G401 (cell line): Measurements from ENCODE around the gene PHLDA2. TPM values are rescaled to one million over a fixed set of nuclear protein-coding genes. Genes with fewer than 3 reads are reported as not detected.

Experiments used
- DNase-seq: peaks from one replicate; pipeline ENCODE4 v3.0.0-alpha.2; 2015; ENCODE audit warnings: low spot score
- in situ Hi-C: cut with HindIII; loops from 2 replicates; pipeline ENCODE4 v1.10.0; 2016; ENCODE audit warnings: low sequenced_read_pairs, mixed read lengths
- total RNA-seq: library from RNA; depleted of rRNA; stranded (reverse); fragments of >200 nt; shearing (Covaris generic); gene quantifications from 2 replicates; pipeline ENCODE4 v1.2.3, GENCODE V29; 2014; rRNA removed

Gene PHLDA2, protein sequence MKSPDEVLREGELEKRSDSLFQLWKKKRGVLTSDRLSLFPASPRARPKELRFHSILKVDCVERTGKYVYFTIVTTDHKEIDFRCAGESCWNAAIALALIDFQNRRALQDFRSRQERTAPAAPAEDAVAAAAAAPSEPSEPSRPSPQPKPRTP
- total RNA-seq = 2.2 and 3.1 TPM in 2 replicates

DNA sequence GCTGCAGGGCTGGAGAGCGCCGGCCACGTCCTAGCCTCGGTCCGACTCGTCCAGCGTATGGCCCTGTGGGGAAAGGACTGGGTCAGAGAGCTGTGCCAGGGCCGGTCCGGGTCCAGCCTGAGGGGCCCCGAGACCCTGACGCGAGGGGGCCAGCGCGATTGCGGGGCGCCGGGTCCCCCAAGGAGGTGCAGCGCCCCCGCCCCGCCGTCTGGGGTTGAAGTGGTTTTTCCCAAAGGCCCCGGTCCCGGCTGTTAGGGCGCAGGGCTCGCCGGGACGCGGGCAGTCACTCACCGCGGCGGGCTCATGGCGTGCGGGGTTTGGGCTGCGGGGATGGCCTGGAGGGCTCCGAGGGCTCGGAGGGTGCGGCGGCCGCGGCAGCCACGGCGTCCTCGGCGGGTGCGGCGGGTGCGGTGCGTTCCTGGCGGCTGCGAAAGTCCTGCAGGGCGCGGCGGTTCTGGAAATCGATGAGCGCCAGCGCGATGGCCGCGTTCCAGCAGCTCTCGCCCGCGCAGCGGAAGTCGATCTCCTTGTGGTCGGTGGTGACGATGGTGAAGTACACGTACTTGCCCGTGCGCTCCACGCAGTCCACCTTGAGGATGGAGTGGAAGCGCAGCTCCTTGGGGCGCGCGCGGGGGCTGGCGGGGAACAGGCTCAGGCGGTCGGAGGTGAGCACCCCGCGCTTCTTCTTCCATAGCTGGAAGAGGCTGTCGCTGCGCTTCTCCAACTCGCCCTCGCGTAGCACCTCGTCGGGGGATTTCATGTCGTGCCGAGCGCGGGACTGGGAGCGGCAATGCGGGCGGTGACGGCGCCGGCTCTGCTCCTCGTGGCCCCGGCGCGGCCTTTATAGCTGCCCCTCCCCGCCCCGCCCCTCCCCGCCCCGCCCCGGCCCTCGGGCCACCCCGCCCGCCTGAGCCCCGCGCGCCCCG, at the start of gene PHLDA2:
Gene PHLDA2, minus strand, starts transcription at position 816 of the 926 bp plus-strand sequence. Its CDS starts 56 bp downstream, at position 760.
- no peak for DNase-seq
- in situ Hi-C loops = no loop called here

DNA sequence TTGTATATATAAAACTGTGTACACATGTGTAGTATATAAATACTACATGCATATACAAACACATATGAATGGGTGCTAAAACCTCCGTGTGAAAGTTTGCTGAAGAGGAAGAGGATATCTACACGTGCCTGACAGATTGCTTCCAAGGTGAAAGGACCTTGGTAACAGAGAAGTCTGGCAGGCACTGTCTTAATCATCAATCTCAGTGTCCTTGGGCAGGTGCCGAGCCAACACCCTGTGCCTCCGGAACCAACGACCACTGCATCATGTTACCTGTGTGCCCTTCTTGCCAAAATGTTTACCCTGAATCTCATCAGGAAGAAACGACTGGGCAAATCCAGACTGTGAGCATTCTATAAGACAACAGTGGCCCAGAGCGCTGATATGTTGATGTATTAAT, 47.9 kb upstream of the PHLDA2 start:
- in situ Hi-C loops = no loop called here
- no peak for DNase-seq

DNA sequence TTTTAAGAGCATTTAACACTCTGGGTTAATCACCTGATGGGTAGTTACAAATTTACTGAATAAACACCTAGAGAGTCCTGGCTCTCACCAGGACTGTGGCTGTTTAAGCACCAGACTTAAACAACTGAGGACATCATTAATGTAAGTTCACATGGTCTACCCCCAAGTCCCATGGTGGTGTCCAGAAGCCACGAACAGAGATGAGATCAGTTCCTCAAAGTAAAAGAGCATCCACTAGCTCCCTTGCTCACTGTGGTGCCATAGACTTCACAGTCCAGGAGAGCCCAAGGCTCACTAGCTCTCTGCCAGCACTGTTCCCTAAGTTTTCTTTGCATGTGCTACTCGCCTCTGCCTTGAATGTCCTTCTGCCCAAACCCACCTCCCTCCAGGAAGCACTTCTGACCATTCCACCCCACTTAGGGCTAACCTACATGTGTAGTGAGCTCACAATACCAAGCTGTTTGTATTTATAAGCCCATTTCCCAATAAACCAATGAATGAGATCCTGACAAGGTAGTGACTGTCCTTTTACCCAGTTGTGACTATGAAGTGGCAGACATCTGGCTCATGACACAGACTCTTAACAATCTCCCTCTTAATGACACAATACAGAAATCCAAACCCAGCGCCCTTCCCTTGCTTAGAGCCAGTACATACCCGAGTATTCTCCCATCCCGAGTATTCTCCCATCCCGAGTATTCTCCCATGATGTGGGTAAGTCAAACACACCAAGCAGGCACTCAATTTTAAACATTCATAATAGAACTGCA, 47.3 kb upstream of the PHLDA2 start:
- in situ Hi-C loops = no loop called here
- no peak for DNase-seq

DNA sequence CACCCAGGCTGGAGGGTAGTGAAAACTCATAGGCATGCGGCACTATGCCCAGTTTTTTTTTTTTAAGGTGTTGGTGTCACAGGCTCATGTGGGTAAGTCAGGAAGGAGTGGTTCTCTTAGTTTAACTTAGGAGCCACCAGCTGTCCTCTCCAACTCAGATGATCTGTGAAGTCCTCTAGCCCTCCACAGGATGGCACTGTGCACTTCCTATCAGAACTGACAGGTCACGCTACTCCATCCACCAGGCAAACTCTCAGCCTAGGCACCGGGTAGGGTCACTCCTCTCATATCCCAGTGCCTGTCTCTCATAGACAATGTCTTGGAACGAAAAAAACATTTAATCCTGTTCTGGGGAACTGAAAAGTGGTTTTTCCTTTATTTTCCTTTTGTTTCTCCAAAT, 46.4 kb upstream of the PHLDA2 start:
- in situ Hi-C loops = no loop called here
- peak; percentile 37 for DNase-seq

DNA sequence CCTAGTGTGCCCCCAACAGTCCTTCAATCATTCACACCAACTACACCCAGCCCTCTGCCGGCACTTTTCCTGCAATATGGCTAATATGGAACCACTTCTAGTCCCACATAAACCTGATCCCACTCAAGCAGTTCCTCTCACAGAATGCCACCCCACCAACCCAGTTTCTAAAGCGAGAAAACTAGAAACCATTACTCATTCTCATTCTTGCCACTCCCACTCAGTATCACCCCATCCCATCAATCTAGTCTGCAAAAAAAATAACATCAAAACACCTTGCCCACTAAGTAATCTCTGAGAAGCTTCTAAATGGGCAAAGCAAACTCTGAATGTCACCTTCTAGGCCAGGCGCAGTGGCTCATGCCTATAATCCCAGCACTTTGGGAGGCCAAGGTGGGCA, 45.1 kb upstream of the PHLDA2 start:
- in situ Hi-C loops = no loop called here
- no peak for DNase-seq

DNA sequence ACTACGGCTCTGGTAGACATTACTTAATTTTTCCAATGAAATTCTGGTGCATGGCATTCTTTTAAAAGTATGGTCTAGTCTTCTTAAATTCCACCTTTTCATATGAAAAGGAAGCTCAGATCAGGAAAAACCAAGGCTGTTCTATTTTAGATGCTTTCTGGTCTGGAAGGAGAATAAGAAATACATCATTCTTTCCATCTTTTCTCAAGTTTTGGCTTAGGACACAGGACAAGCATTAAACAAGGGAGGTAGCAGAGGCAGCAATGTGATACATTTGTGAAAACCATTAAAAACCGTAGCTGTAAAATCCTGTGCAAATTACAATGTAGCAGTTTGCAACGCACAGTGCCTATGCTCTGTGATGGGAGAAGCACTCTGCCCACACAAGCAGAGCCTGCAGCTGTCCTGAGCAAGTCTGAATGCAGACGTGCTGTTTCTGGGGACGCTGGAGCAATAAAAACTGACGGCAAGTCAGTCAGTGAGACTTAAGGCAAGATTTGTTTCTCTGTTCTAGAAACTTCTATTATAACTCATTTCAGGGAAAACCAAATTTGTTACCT, 39.2 kb upstream of the PHLDA2 start:
- in situ Hi-C loops = no loop called here
- DNase-seq = no peak

DNA sequence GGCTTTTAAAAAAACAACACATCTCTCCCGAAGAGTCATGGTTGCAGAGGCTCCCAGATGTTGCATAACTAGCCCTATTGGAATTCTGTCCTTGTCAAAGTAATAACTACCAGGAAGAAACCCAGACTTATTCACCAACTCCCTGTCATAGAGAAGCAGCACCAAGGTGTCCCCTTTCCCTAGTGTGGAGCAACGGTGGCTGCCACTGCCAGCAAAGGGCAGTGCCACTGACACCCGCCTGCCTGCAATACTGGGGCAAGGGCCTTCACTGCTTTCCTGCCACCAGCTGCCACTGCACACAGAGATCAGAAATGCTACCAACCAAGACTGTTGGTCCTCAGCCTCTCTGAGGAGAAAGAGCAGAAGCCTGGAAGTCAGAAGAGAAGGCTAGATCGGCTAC, 35.6 kb upstream of the PHLDA2 start:
- in situ Hi-C loops = no loop called here
- no peak for DNase-seq

DNA sequence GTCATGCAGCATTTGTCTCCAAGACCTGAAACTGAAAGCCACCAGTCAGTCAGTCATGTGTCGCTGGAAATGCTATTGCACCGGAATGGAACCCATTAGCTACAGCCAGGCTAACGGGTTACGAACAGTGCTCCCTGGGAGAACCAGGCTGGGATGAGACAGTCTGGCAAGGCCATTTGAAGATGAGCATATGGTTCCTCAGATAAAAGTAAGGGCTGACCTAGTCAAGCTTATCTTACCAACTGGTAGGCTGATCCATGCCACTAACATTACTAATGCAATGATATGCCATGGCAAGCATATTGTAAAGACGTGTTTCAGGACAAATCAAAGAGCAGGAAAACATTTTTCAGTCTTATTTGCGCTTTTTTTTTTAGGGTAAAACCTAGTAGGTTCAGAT, 34.5 kb upstream of the PHLDA2 start:
- DNase-seq = no peak
- in situ Hi-C loops = no loop called here

DNA sequence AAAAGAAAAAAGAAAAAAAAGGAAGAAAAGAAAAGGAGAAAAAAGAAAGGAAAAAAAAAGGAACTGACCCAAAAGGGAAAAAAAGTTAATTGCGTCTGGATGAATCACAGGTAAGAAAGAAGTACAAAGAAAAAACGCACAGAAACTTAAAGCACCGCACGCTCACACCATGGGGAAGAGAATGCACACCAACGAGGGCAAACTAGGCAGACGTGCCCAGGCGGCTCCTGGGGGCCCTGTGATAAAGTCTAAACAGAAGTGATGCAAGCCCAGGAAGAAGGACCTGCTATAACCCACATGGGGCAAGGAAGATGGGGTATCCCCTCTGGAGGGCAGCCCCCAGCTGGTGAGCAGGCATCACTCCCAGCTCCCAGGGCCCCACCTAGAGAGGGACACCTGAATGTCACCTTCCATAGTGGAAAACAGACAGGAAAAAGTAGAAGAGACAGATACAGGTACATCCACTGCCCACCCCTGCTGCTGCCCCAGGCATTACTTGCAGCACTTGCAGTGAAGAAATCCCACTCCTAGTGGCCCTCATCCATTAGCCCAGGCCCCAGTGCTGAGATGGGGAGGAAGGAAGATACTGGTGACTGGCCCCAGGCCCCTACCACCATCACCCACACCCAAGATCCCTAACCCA, 34.0 kb upstream of the PHLDA2 start:
- no peak for DNase-seq
- in situ Hi-C loops = no loop called here

DNA sequence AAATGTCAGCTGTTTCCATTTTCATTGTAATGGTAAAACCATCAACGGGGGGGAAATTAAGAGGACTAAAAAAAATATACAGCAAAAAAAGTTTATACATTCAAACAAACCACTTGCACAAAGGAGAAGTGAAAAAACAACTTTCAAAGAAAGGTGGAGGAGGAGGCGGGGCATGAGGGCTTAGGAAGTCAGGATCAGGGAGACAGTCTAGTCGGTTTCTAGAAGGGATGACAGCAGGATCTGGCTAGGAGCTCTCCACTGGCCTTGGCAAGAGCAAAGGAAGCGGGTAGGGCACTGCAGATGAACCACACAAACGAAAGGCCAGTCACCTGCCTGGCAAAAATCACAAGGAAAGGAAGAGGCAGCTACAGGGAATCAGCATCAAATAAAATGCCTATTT, 31.9 kb upstream of the PHLDA2 start:
- in situ Hi-C loops = no loop called here
- no peak for DNase-seq

DNA sequence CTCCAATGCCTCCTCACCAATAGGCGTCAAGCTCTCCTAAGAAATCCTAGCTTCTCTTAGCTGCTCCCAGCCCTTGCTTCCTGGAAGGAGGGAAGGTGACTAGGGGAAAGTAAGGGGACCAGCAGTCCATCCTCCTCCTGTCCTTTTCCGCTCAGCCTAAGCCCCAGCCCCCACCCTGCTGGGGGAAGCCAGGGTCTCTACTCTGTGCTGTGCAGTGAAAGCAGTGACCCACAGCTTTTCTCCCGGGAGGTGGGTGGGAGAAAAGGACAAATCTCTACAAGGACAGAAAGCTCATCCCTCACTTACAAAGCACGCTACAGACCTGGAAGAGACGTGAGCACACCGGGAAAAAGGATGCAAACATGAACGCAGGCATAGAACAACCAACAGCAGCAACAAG, 30.9 kb upstream of the PHLDA2 start:
- in situ Hi-C loops = no loop called here
- DNase-seq = no peak

DNA sequence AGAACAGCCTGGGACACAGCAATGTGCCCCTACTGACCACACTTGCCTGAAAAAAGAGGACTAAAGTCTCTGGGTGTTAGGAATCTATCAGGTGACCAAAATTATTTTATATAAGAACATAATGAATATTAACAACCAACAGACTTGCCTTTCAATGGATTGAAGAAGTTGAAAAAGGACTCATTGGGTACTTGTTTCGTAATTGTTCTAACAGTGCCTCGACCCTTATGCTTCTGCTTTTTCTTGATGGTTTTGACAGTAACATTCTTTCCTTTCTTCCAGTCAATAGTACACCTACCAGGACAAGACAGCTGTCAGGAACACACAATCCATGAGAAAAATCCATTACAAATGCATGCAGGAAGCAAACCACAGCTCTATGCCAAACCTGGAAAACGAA, 29.0 kb upstream of the PHLDA2 start:
- no peak for DNase-seq
- in situ Hi-C loops = no loop called here

DNA sequence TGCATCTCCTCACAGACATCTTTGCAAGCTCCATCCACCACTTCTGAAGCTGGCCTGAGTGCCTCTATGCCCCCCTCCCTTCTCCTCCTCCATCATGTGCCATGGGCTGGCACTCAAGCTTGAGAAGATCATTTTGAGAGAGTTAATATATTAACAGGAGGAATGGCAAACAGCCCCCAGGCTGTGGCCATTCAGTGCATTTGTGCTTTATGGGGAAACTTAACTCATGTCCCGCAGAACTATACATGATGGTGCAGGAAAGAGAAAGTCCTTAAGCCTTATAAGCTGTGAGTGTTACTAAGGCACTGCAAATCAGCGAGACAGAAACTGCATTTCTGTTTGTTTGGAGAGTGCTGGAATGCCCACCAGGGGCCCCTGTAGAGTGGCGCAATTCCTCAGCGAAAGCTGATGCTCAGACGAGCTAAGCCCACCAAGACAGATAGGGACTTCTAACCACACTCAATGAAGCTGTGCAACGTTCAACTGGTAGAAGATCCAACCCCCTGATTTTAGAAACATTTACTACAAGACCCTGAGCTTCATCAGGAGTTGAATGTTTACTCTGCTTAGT, 26.8 kb upstream of the PHLDA2 start:
- DNase-seq = no peak
- in situ Hi-C loops = no loop called here

DNA sequence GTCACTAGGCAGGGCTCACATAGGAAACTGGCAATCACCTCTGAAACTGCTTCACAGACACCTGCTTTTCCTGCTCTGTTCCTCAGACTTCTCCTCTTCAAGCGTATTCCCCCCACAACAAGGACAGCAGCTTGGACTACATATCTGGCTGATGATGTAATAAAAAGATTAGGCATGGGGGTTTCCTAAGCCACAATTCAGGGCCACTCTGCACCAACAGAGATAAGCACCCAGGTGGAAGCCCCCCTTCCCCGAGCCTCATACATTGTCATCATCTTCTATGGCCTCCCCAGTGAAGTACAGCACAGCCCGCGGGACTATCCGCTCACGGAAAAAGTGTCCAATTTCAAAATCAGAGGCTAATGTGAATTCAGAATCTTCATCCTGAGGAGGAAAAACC, 25.0 kb upstream of the PHLDA2 start:
- no peak for DNase-seq

DNA sequence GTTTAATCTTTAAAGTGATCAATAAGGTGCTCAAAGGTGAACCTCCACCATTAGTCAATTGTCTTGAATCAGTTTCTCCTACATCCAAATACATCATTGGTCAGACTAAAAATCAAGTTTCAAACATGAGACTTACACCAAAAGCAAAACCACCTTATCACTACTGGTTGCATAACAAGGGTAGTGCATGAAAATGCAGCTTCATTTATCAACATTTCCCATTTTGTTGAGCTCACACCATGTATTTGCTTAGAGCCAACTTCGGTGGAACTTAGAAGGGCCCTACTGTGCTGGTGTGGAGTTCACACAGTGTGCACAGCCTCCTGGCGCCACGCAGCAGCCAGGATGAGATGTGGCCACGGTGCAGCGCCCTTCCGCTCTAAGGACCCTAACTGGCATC, 23.1 kb upstream of the PHLDA2 start:
- in situ Hi-C loops = no loop called here
- DNase-seq = no peak

More for the DNA sequence above, 25.0 kb upstream of the PHLDA2 start:
- in situ Hi-C loops = no loop called here

DNA sequence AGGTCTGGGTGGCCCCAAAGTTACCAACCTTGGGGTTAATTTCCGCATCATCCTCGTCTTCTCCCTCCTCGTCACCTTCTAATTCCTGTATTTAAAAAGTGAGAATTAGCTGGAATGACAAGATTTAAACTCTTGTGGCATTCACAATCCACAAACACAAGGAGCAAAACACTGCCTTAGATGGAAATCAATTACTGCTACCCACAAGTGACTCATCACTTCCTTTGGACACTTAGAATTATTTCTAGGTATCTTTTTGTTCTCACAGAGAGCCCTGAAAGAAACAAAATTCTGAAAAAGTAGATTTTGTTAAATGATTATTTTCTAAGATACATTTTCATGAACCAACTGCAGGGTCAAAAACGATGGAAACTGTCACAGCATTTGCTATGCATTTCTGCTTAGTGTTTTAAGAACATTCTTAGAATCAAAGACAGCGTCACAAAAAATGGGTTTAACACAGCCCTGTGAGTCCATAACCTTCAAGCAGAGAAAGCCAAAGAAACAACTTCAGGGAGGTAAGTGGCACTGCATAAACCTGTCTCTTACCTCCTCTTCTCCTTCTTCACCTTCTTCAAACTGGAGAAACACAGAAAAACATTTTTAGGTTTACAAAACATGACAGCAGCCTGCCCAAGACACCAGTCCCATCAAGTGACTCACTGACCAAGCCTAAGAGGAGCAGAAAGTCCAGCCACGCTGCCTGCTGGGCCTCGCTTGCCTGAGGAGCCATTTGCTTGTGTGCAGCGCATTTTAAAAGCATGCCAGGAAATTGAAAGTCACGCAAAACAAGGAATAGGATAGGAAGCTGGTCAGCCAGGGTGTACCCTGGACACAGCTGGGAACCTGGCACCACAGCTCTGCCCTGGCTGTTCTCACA, 22.3 kb upstream of the PHLDA2 start:
- no peak for DNase-seq
- in situ Hi-C loops = no loop called here

DNA sequence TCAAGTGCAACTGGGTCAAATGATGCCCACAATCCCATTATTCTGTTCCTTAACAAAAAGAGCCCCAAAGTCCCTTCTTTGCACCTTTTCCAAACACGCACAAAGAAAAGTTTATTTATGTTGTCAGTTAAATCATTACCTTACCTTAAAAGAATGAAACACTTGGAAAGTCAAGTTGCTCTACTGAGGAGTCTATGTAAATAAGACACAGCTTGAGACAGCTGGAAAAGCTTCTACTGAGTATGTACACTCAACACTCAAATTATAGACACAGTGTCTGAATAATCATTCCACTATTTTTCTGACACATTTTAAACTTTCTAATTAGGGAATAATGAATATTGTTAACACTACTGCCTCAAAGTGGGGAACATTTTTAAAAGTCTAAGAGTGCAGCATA, 21.6 kb upstream of the PHLDA2 start:
- in situ Hi-C loops = no loop called here
- no peak for DNase-seq

DNA sequence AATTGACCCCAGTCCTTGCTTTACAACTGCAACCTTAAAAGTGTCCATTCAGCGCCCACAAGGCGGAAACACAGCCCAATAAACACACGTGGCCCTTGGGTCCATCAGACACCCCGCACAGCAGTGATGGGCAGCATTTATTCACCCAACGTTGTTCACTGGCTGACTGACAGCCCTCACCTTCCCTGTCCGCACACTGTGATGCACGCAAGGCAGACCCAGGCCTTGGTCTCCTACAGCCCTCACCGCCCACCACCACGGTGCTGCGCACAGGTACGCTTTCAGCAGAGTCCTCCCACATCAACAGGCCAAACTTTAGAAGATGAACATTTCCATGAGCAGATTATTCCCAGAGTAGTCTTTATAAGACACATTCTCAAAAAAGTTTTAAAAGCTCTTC, 20.7 kb upstream of the PHLDA2 start:
- in situ Hi-C loops = no loop called here
- no peak for DNase-seq
